Measurements from ENCODE around the gene ZNF783. TPM values are rescaled to one million over a fixed set of nuclear protein-coding genes. Genes with fewer than 3 reads are reported as not detected.

The ZNF783 gene
- polyA plus RNA-seq, 1 donor (not counting 4 experiments of a cell fraction or from before 2014, with no cell fraction given): 4.2 TPM

DNA sequence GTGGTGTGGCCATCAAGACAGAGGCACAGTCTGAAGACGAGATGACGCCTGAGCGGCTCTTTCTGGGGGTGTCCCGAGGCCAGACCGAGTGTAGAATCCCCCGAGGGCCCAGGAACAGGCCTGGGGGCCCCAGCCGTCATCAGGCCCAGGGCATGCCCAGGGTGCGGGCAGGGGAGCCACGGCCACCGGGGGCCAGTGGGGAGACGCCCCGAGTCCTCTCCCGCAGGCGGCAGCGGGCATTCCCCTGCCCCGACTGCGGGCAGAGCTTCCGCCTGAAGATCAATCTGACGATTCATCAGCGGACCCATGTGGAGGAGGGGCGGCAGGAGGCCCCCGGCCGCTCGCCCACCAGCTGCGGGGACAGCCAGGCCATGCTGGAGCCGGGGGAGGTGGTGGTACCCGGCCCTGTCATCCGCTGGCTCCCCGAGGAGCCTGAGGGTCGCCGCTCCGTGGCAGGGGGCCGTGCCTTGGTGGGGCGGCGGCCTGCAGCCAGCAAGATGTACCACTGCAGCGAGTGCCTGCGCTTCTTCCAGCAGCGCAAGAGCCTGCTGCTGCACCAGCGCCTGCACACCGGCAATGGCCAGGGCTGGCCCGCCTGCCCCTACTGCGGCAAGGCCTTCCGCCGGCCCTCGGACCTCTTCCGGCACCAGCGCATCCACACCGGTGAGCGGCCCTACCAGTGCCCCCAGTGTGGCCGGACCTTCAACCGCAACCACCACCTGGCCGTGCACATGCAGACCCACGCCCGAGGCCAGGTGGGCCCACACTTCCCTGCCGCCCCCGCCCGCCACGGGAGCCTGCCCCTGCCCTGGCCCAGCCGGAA is 19.7 kb downstream of the ZNF783 start:
- Histone ChIP-seq H3K27ac (ENCODE audit: control insufficient read depth, insufficient read depth, low read length) (no peak overlapping the region), H3K27me3 (ENCODE audit: control insufficient read depth, extremely low read depth, insufficient read depth, low read length) (no peaks in the 10 kb centered on the region), H3K4me1 (ENCODE audit: control insufficient read depth, extremely low read depth, insufficient read depth, low read length) (peaks cover 14% of the 10 kb centered on the region), H2AFZ (ENCODE audit: control insufficient read depth, low read length) (no peak overlapping the region), H3K79me2 (ENCODE audit: control insufficient read depth, insufficient read depth, low read length) (no peaks in the 10 kb centered on the region), H3K36me3 (ENCODE audit: control insufficient read depth in 2 of 2, extremely low read depth in 1 of 2, insufficient read depth in 2 of 2, low read length in 2 of 2) (peaks cover 8 to 22% of the 10 kb centered on the region in 2 experiments), H3K9me1 (ENCODE audit: control insufficient read depth, extremely low read depth, insufficient read depth, low read length) (no peaks in the 10 kb centered on the region), H3K9me3 (ENCODE audit: control insufficient read depth, low read depth, low read length) (no peaks in the 10 kb centered on the region), H3K4me3 (ENCODE audit: control insufficient read depth in 2 of 3, extremely low read depth in 1 of 3, insufficient read depth in 2 of 3, low read depth in 1 of 3, low read length in 3 of 3) (no peak overlapping the region), H3K9ac (ENCODE audit: control insufficient read depth, extremely low read depth, insufficient read depth, low read length) (no peak overlapping the region), H3K4me2 (ENCODE audit: control insufficient read depth, extremely low read depth, insufficient read depth, low read depth, low read length) (no peak overlapping the region), H4K20me1 (ENCODE audit: control insufficient read depth, extremely low read depth, insufficient read depth, low read length) (no peaks in the 10 kb centered on the region)
- dilution Hi-C loops (cut with MboI; ENCODE audit: extremely low pct_ligation_motif_present, low sequenced_read_pairs): no loop called here
- DNase-seq (ENCODE audit: low read depth, low spot score) (no peak), FAIRE-seq (no peak)
- TF ChIP-seq EZH2 (IDR thresholded peaks at IDR 0.05; ENCODE audit: low read length): no peak
- TF ChIP-seq, protein P1, sequence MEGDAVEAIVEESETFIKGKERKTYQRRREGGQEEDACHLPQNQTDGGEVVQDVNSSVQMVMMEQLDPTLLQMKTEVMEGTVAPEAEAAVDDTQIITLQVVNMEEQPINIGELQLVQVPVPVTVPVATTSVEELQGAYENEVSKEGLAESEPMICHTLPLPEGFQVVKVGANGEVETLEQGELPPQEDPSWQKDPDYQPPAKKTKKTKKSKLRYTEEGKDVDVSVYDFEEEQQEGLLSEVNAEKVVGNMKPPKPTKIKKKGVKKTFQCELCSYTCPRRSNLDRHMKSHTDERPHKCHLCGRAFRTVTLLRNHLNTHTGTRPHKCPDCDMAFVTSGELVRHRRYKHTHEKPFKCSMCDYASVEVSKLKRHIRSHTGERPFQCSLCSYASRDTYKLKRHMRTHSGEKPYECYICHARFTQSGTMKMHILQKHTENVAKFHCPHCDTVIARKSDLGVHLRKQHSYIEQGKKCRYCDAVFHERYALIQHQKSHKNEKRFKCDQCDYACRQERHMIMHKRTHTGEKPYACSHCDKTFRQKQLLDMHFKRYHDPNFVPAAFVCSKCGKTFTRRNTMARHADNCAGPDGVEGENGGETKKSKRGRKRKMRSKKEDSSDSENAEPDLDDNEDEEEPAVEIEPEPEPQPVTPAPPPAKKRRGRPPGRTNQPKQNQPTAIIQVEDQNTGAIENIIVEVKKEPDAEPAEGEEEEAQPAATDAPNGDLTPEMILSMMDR (optimal IDR thresholded peaks at IDR 0.05 in 1 of 3, IDR thresholded peaks at IDR 0.05 in 1 of 3, conservative IDR thresholded peaks at IDR 0.05 in 1 of 3; ENCODE audit: extremely low read depth in 1 of 3, insufficient read depth in 2 of 3, low read length in 3 of 3): no peak

GRCh38 chr7:149282331-149282655 is 20.3 kb downstream of the ZNF783 start:
- H3K4me2 ChIP-seq (ENCODE audit: control insufficient read depth, extremely low read depth, insufficient read depth, low read depth, low read length): no peak overlapping the region
- DNase-seq (ENCODE audit: low read depth, low spot score): no peak
- TF ChIP-seq, protein P1 (optimal IDR thresholded peaks at IDR 0.05 in 1 of 3, IDR thresholded peaks at IDR 0.05 in 1 of 3, conservative IDR thresholded peaks at IDR 0.05 in 1 of 3; ENCODE audit: extremely low read depth in 1 of 3, insufficient read depth in 2 of 3, low read length in 3 of 3): no peak
- TF ChIP-seq EZH2 (IDR thresholded peaks at IDR 0.05; ENCODE audit: low read length): no peak
- peaks cover 19% of the 10 kb centered on the region for H3K4me1 ChIP-seq (ENCODE audit: control insufficient read depth, extremely low read depth, insufficient read depth, low read length)
- dilution Hi-C loops (cut with MboI; ENCODE audit: extremely low pct_ligation_motif_present, low sequenced_read_pairs): no loop called here
- no peaks in the 10 kb centered on the region for H3K27me3 ChIP-seq (ENCODE audit: control insufficient read depth, extremely low read depth, insufficient read depth, low read length)
- no peak overlapping the region for H3K27ac ChIP-seq (ENCODE audit: control insufficient read depth, insufficient read depth, low read length)
- no peaks in the 10 kb centered on the region for H4K20me1 ChIP-seq (ENCODE audit: control insufficient read depth, extremely low read depth, insufficient read depth, low read length)
- no peaks in the 10 kb centered on the region for H3K9me3 ChIP-seq (ENCODE audit: control insufficient read depth, low read depth, low read length)
- FAIRE-seq: no peak
- H3K79me2 ChIP-seq (ENCODE audit: control insufficient read depth, insufficient read depth, low read length): no peaks in the 10 kb centered on the region
- H3K9ac ChIP-seq (ENCODE audit: control insufficient read depth, extremely low read depth, insufficient read depth, low read length): no peak overlapping the region
- H3K9me1 ChIP-seq (ENCODE audit: control insufficient read depth, extremely low read depth, insufficient read depth, low read length): no peaks in the 10 kb centered on the region
- H3K4me3 ChIP-seq (ENCODE audit: control insufficient read depth in 2 of 3, extremely low read depth in 1 of 3, insufficient read depth in 2 of 3, low read depth in 1 of 3, low read length in 3 of 3): no peak overlapping the region
- peaks cover 8 to 22% of the 10 kb centered on the region in 2 experiments for H3K36me3 ChIP-seq (ENCODE audit: control insufficient read depth in 2 of 2, extremely low read depth in 1 of 2, insufficient read depth in 2 of 2, low read length in 2 of 2)
- H2AFZ ChIP-seq (ENCODE audit: control insufficient read depth, low read length): no peak overlapping the region
